Ascending aorta (tissue), 2 donors: ENCODE measurements around the gene NAV1. TPM values are rescaled to one million over a fixed set of nuclear protein-coding genes. Genes with fewer than 3 reads are reported as not detected.
A peak's percentile ranks its signal among the peaks of the same experiment; 100 is the strongest.

Experiments
- DNase-seq, 2 donors: peaks; one replicate each; pipeline ENCODE4 v3.0.0-alpha.2; 2019; ENCODE audit warnings: low spot score in 2 of 2
- H3K27ac ChIP-seq, 2 donors: fragments of 200-600 bp; sonication (generic); one replicate each; pipeline ENCODE4 v1.5.1; 2016 to 2017; ENCODE audit warnings: mild to moderate bottlenecking in 1 of 2
- H3K27me3 ChIP-seq: fragments of 200-600 bp; sonication (generic); one replicate; pipeline ENCODE4 v1.5.1; 2017
- H3K36me3 ChIP-seq, 2 donors: fragments of 200-600 bp; sonication (generic); one replicate each; pipeline ENCODE4 v1.5.1; 2016
- H3K4me1 ChIP-seq, 2 donors: fragments of 200-600 bp; sonication (generic); one replicate each; pipeline ENCODE4 v1.5.1; 2016 to 2017; ENCODE audit warnings: mild to moderate bottlenecking in 1 of 2
- H3K4me3 ChIP-seq, 2 donors: fragments of 200-600 bp; sonication (generic); one replicate each; pipeline ENCODE4 v1.5.1; 2016 to 2017; ENCODE audit warnings: mild to moderate bottlenecking in 1 of 2
- H3K9me3 ChIP-seq, 2 donors: fragments of 200-600 bp; sonication (generic); one replicate each; pipeline ENCODE4 v1.5.1; 2016
- intact Hi-C: fragments of 100-400 bp; cut with DNase I; formaldehyde crosslinking; loops from one replicate; pipeline ENCODE4 v1.15.1; 2023
- total RNA-seq: library from RNA; depleted of rRNA; stranded (reverse); fragments of >200 nt; gene quantifications from one replicate; pipeline ENCODE4 v1.1.0, GENCODE V29; 2016
- TF ChIP-seq, protein P1 (sequence below), 3 experiments: fragments of 200-600 bp in 2 of 3; fragments of 450-650 bp in 1 of 3; sonication (generic) in 2 of 3; IDR thresholded peaks; one replicate each; pipeline ENCODE4 v1.5.1; 2016 to 2019; ENCODE audit warnings: antibody characterized with exemption in 3 of 3, mild to moderate bottlenecking in 1 of 3, moderate library complexity in 1 of 3

The NAV1 gene
- total RNA-seq, 1 donor from 2014 or later, result 131 TPM

GRCh38 chr1:201499191-201499590 is 39.7 kb upstream of the NAV1 start:
- H3K4me1 ChIP-seq, result peaks cover 61 to 92% of the 10 kb centered on the region in 2 donors
- intact Hi-C loops, result loop anchor here (2.0 kb wide), 1 partner anchor 16 kb away; no protein-coding TSS in a partner anchor
- peak overlapping the region; percentile 93 to 99 for H3K27ac ChIP-seq
- H3K36me3 ChIP-seq, result peaks cover 21 to 49% of the 10 kb centered on the region in 2 donors
- H3K9me3 ChIP-seq, result no peaks in the 10 kb centered on the region
- no peak for DNase-seq
- H3K27me3 ChIP-seq, result no peaks in the 10 kb centered on the region
- peak overlapping the region in 1 of 2 donors; percentile 71 for H3K4me3 ChIP-seq
- TF ChIP-seq, protein P1, sequence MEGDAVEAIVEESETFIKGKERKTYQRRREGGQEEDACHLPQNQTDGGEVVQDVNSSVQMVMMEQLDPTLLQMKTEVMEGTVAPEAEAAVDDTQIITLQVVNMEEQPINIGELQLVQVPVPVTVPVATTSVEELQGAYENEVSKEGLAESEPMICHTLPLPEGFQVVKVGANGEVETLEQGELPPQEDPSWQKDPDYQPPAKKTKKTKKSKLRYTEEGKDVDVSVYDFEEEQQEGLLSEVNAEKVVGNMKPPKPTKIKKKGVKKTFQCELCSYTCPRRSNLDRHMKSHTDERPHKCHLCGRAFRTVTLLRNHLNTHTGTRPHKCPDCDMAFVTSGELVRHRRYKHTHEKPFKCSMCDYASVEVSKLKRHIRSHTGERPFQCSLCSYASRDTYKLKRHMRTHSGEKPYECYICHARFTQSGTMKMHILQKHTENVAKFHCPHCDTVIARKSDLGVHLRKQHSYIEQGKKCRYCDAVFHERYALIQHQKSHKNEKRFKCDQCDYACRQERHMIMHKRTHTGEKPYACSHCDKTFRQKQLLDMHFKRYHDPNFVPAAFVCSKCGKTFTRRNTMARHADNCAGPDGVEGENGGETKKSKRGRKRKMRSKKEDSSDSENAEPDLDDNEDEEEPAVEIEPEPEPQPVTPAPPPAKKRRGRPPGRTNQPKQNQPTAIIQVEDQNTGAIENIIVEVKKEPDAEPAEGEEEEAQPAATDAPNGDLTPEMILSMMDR (IDR thresholded peaks at IDR 0.05), result no peak

DNA sequence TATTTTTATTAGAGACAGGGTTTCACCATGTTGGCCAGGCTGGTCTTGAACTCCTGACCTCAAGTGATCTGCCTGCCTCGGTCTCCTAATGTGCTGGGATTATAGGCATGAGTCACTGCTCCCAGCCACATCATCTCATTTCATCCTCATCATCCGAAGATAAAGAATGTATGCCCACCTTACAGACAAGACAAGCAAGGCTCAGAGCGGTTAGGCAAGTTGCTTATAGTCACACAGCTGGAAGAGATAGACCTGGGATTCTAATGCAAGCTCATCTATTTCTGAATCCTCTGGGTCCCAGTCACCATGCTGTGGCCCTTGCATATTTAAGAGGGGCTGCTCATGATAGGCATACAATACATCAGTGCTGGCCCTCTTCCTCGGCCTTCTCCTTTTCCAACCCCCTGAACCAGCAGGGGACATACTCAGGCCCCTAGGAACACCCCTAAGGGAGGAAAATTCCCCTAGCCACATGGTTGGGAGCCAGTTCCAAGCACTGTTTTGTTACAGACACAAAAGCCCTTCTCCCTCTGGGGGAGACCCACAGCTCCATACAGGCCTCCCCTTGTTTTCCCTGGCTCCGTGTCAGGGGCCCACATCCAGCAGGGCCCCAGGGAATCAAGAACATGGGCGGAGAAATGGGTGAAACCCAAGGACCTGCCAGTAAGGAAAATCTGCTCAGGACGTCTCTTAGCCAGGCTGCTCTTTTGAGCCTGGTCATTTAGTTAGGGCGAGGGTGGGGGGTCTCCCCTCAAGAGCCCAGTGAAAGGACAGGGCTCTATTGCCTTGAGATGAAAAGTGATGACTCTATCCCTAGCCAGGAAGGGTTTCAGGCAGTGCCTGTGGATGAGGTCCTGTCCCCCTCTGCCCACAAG is 38.9 kb upstream of the NAV1 start:
- Histone ChIP-seq H3K4me1 (peaks cover 54 to 83% of the 10 kb centered on the region in 2 donors), H3K4me3 (peak overlapping the region; percentile 35 to 71), H3K36me3 (peaks cover 14 to 40% of the 10 kb centered on the region in 2 donors), H3K9me3 (no peaks in the 10 kb centered on the region), H3K27ac (peak overlapping the region; percentile 93 to 99), H3K27me3 (no peaks in the 10 kb centered on the region)
- intact Hi-C loops, result loop anchor here (2.0 kb wide), 1 partner anchor 17 kb away; no protein-coding TSS in a partner anchor
- TF ChIP-seq, protein P1 (IDR thresholded peaks at IDR 0.05), result no peak
- DNase-seq, result peak in 1 of 2 donors; percentile 77

- Histone ChIP-seq H3K4me1 (peaks cover 48 to 76% of the 10 kb centered on the region in 2 donors), H3K27ac (peak overlapping the region; percentile 93 to 99), H3K9me3 (no peaks in the 10 kb centered on the region), H3K4me3 (peak overlapping the region; percentile 35 to 71), H3K36me3 (peaks cover 7 to 34% of the 10 kb centered on the region in 2 donors), H3K27me3 (no peaks in the 10 kb centered on the region)
- intact Hi-C loops, result no loop called here
- TF ChIP-seq, protein P1 (IDR thresholded peaks at IDR 0.05), result no peak
- DNase-seq, result peak in 1 of 2 donors; percentile 78
Observed at GRCh38 chr1:201500670-201501120, 38.2 kb upstream of the NAV1 start.

- no peaks in the 10 kb centered on the region for H3K27me3 ChIP-seq
- DNase-seq, result peak in 1 of 2 donors; percentile 81
- TF ChIP-seq, protein P1 (IDR thresholded peaks at IDR 0.05), result no peak
- peaks cover 43 to 72% of the 10 kb centered on the region in 2 donors for H3K4me1 ChIP-seq
- H3K36me3 ChIP-seq, result peaks cover 7 to 30% of the 10 kb centered on the region in 2 donors
- peak overlapping the region; percentile 35 to 71 for H3K4me3 ChIP-seq
- intact Hi-C loops, result no loop called here
- no peaks in the 10 kb centered on the region for H3K9me3 ChIP-seq
- peak overlapping the region; percentile 93 to 99 for H3K27ac ChIP-seq
Observed at GRCh38 chr1:201501144-201501543, 37.8 kb upstream of the NAV1 start.

DNA sequence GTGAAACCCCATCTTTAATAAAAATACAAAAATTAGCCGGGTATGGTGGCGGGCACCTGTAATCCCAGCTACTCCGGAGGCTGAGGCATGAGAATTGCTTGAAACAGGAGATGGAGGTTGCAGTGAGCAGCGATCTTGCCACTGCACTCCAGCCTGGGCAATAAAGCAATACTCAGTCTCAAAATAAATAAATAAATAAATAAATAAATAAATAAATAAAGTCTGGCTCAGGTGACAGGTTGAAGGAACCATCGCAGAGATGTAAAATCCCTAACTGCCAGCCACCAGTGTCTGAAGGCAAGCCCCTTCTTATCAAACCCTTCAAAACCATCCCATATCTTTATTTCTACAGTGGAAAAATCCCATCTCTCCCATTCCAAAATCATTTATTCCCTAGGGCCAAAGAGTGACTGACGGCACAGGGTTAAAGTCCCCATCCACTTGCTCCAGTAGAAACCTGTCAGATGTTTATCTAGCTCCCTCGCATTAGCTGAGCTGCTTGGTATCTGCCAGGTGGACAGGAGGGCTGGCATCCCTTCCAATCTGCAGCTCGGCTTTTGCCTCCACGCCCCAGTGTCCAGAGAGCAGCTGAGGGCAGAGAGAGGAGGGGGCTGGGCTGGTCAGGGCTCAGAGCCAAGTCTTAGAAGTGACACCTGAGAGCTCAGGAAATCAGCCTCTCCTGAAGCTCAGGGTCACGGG is 37.0 kb upstream of the NAV1 start:
- Histone ChIP-seq H3K4me3 (peak overlapping the region; percentile 17 to 71), H3K9me3 (no peaks in the 10 kb centered on the region), H3K36me3 (peaks cover 7 to 30% of the 10 kb centered on the region in 2 donors), H3K4me1 (peaks cover 39 to 64% of the 10 kb centered on the region in 2 donors), H3K27ac (peak overlapping the region; percentile 93 to 99), H3K27me3 (no peaks in the 10 kb centered on the region)
- TF ChIP-seq, protein P1 (IDR thresholded peaks at IDR 0.05), result no peak
- DNase-seq, result no peak
- intact Hi-C loops, result no loop called here
